ENCODE measurements around the gene FBLN1.

FBLN1 gene

GRCh38 chr22:45580726-45581381, 78.2 kb downstream of the FBLN1 start:
- no peak overlapping the region for H3K4me3 ChIP-seq (ENCODE audit: low read length in 2 of 2)
- peaks cover 0 to 5% of the 10 kb centered on the region in 2 donors for H3K4me1 ChIP-seq (ENCODE audit: control insufficient read depth in 2 of 2, insufficient read depth in 2 of 2, low read length in 2 of 2)
- peaks cover 0 to 8% of the 10 kb centered on the region in 2 donors for H3K27me3 ChIP-seq (ENCODE audit: control insufficient read depth in 2 of 2, insufficient read depth in 2 of 2, low read length in 2 of 2)
- H3K36me3 ChIP-seq (ENCODE audit: control insufficient read depth in 2 of 2, insufficient read depth in 2 of 2, low read length in 2 of 2) = no peaks in the 10 kb centered on the region
- H3K9ac ChIP-seq (ENCODE audit: low read depth in 1 of 2, low read length in 2 of 2) = no peak overlapping the region
- no peak overlapping the region for H3K27ac ChIP-seq (ENCODE audit: low read depth in 2 of 2, low read length in 2 of 2)
- no peaks in the 10 kb centered on the region for H3K9me3 ChIP-seq (ENCODE audit: control insufficient read depth in 2 of 2, low read length in 2 of 2)

DNA sequence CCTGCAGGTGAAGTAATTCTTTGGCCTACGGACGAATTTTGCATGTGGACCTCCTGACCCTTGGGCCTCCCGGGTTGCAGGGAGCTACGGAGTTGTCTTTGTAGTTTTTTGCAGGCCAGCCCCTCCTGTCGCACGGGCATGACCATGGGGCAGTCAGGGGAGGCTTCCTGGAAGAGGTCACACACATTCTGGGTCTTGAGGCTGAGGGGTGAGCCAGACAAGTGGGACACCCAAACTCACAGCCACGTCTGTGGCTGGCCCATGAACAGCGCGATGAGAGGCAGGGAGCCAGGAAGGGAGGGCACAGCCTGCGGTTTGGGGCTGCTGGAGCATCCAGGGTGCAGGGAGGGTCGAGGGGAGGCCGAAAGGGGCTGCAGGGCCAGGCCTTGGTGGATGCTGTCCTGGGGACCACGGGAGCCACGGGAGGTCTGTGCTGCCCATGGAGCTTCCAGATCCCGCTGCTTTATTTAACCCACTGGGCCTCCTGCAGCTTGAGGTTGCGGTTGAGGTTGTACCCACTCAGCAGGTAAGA, 78.9 kb downstream of the FBLN1 start:
- peaks cover 0 to 5% of the 10 kb centered on the region in 2 donors for H3K4me1 ChIP-seq (ENCODE audit: control insufficient read depth in 2 of 2, insufficient read depth in 2 of 2, low read length in 2 of 2)
- no peak overlapping the region for H3K4me3 ChIP-seq (ENCODE audit: low read length in 2 of 2)
- peaks cover 0 to 8% of the 10 kb centered on the region in 2 donors for H3K27me3 ChIP-seq (ENCODE audit: control insufficient read depth in 2 of 2, insufficient read depth in 2 of 2, low read length in 2 of 2)
- H3K9me3 ChIP-seq (ENCODE audit: control insufficient read depth in 2 of 2, low read length in 2 of 2) = no peaks in the 10 kb centered on the region
- H3K9ac ChIP-seq (ENCODE audit: low read depth in 1 of 2, low read length in 2 of 2) = no peak overlapping the region
- H3K36me3 ChIP-seq (ENCODE audit: control insufficient read depth in 2 of 2, insufficient read depth in 2 of 2, low read length in 2 of 2) = no peaks in the 10 kb centered on the region
- H3K27ac ChIP-seq (ENCODE audit: low read depth in 2 of 2, low read length in 2 of 2) = no peak overlapping the region

DNA sequence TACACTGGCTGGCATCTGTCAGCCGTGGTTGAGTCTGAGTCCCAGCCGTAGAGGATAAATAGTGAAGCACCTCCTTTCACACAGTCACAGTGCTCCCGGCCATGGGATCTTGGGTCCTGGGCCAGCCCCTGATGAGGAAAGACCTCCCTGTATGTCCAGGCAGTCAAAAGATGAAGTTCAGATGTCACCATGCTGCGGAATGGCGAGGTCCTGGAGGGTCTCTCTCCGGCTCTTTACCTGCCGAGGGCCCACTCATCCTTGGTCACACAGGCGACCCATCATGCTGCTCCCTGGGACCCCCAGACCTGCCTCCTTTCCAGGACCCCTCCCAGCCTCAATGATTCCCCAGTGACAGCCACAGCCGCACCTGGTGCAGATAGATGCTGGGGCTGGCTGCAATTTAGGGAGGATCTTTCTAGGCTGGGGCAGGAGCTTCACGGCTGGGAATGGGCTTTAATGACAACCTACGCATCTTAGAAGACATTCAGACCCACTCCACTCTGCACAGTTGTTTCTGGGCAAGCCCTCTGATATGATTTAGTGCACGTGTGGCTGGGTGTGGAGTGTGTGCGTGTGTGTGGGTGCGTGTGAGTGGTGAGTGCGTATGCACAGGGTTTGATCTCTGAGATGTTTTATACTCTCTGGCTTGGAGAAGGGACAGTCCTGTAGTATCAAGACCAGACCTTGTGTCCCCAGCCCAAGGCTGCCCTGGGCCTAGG, 79.7 kb downstream of the FBLN1 start:
- Histone ChIP-seq H3K9ac (ENCODE audit: low read depth in 1 of 2, low read length in 2 of 2) (no peak overlapping the region), H3K27me3 (ENCODE audit: control insufficient read depth in 2 of 2, insufficient read depth in 2 of 2, low read length in 2 of 2) (peaks cover 0 to 5% of the 10 kb centered on the region in 2 donors), H3K4me3 (ENCODE audit: low read length in 2 of 2) (no peak overlapping the region), H3K27ac (ENCODE audit: low read depth in 2 of 2, low read length in 2 of 2) (no peak overlapping the region), H3K36me3 (ENCODE audit: control insufficient read depth in 2 of 2, insufficient read depth in 2 of 2, low read length in 2 of 2) (no peaks in the 10 kb centered on the region), H3K9me3 (ENCODE audit: control insufficient read depth in 2 of 2, low read length in 2 of 2) (no peaks in the 10 kb centered on the region), H3K4me1 (ENCODE audit: control insufficient read depth in 2 of 2, insufficient read depth in 2 of 2, low read length in 2 of 2) (peaks cover 0 to 5% of the 10 kb centered on the region in 2 donors)

DNA sequence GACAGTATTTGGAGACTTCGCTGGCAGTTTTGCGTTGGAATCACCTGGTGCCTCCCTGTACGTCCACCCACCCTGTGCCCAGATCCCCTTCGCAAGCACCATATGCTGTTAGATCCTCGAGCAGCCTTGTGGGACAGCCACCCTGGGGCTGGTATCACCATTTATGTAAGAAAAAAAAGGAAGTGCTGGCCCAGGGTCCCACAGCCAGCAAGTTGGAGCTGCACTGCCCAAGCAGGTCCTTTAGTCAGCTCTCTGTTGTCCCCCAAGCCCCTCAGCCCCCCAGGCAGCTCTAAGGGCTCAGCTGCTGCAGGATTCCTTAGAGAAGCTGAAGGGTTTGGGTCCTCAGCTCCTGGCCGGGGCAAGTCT, 80.3 kb downstream of the FBLN1 start:
- Histone ChIP-seq H3K4me1 (ENCODE audit: control insufficient read depth in 2 of 2, insufficient read depth in 2 of 2, low read length in 2 of 2) (peaks cover 0 to 3% of the 10 kb centered on the region in 2 donors), H3K4me3 (ENCODE audit: low read length in 2 of 2) (no peak overlapping the region), H3K9me3 (ENCODE audit: control insufficient read depth in 2 of 2, low read length in 2 of 2) (no peaks in the 10 kb centered on the region), H3K9ac (ENCODE audit: low read depth in 1 of 2, low read length in 2 of 2) (no peak overlapping the region), H3K27ac (ENCODE audit: low read depth in 2 of 2, low read length in 2 of 2) (no peak overlapping the region), H3K27me3 (ENCODE audit: control insufficient read depth in 2 of 2, insufficient read depth in 2 of 2, low read length in 2 of 2) (no peaks in the 10 kb centered on the region), H3K36me3 (ENCODE audit: control insufficient read depth in 2 of 2, insufficient read depth in 2 of 2, low read length in 2 of 2) (no peaks in the 10 kb centered on the region)

- H3K27ac ChIP-seq (ENCODE audit: low read depth in 2 of 2, low read length in 2 of 2) = no peak overlapping the region
- no peaks in the 10 kb centered on the region for H3K36me3 ChIP-seq (ENCODE audit: control insufficient read depth in 2 of 2, insufficient read depth in 2 of 2, low read length in 2 of 2)
- H3K27me3 ChIP-seq (ENCODE audit: control insufficient read depth in 2 of 2, insufficient read depth in 2 of 2, low read length in 2 of 2) = no peaks in the 10 kb centered on the region
- no peak overlapping the region for H3K4me3 ChIP-seq (ENCODE audit: low read length in 2 of 2)
- no peaks in the 10 kb centered on the region for H3K4me1 ChIP-seq (ENCODE audit: control insufficient read depth in 2 of 2, insufficient read depth in 2 of 2, low read length in 2 of 2)
- no peaks in the 10 kb centered on the region for H3K9me3 ChIP-seq (ENCODE audit: control insufficient read depth in 2 of 2, low read length in 2 of 2)
- H3K9ac ChIP-seq (ENCODE audit: low read depth in 1 of 2, low read length in 2 of 2) = no peak overlapping the region
These were observed 80.8 kb downstream of the FBLN1 start for GRCh38 chr22:45583504-45583903.

GRCh38 chr22:45584121-45584570, 81.5 kb downstream of the FBLN1 start:
- H3K4me1 ChIP-seq (ENCODE audit: control insufficient read depth in 2 of 2, insufficient read depth in 2 of 2, low read length in 2 of 2) = no peaks in the 10 kb centered on the region
- H3K27me3 ChIP-seq (ENCODE audit: control insufficient read depth in 2 of 2, insufficient read depth in 2 of 2, low read length in 2 of 2) = no peaks in the 10 kb centered on the region
- no peak overlapping the region for H3K4me3 ChIP-seq (ENCODE audit: low read length in 2 of 2)
- H3K9me3 ChIP-seq (ENCODE audit: control insufficient read depth in 2 of 2, low read length in 2 of 2) = no peaks in the 10 kb centered on the region
- no peak overlapping the region for H3K9ac ChIP-seq (ENCODE audit: low read depth in 1 of 2, low read length in 2 of 2)
- no peaks in the 10 kb centered on the region for H3K36me3 ChIP-seq (ENCODE audit: control insufficient read depth in 2 of 2, insufficient read depth in 2 of 2, low read length in 2 of 2)
- no peak overlapping the region for H3K27ac ChIP-seq (ENCODE audit: low read depth in 2 of 2, low read length in 2 of 2)

DNA sequence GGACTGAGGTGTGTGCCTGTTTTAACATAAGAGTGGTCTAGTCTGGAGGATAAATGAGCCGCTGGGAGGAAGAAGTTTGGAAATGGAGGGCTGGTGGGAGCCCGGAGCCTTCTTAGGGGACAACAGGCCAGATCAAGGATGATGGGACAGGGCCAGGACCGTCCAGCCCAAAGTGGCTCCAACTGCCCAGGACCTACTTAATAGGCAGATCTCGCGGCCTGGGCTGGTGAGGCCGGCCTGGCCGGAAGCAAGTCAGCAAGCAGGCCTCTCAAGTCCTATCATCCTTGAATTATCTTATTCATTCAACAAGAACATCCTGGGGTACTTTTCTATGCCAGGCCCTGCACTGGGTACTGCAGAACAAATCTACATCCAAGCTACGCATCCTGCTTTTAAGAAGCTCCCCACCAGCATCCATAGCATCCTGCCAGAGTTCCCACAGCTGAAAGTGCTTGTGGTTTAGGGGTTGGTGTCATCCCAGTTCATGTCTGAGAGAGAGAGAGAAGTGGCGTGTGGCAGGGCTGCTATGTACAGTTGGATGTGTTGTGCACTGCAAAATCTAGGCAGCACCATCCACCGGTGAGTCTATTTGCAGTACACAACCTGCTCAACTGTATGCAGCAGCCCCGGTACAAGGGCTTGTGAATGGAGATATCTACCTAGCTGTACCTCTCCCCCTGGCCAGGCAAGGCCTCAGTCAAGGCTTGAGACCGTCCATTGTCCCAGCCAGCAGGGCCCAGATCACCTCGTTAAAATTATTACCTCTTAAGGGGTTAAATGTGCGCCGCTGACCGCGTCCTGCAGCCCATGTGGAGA, 82.1 kb downstream of the FBLN1 start:
- Histone ChIP-seq H3K36me3 (ENCODE audit: control insufficient read depth in 2 of 2, insufficient read depth in 2 of 2, low read length in 2 of 2) (no peaks in the 10 kb centered on the region), H3K9ac (ENCODE audit: low read depth in 1 of 2, low read length in 2 of 2) (no peak overlapping the region), H3K27ac (ENCODE audit: low read depth in 2 of 2, low read length in 2 of 2) (no peak overlapping the region), H3K4me1 (ENCODE audit: control insufficient read depth in 2 of 2, insufficient read depth in 2 of 2, low read length in 2 of 2) (no peaks in the 10 kb centered on the region), H3K4me3 (ENCODE audit: low read length in 2 of 2) (no peak overlapping the region), H3K27me3 (ENCODE audit: control insufficient read depth in 2 of 2, insufficient read depth in 2 of 2, low read length in 2 of 2) (no peaks in the 10 kb centered on the region), H3K9me3 (ENCODE audit: control insufficient read depth in 2 of 2, low read length in 2 of 2) (no peaks in the 10 kb centered on the region)

DNA sequence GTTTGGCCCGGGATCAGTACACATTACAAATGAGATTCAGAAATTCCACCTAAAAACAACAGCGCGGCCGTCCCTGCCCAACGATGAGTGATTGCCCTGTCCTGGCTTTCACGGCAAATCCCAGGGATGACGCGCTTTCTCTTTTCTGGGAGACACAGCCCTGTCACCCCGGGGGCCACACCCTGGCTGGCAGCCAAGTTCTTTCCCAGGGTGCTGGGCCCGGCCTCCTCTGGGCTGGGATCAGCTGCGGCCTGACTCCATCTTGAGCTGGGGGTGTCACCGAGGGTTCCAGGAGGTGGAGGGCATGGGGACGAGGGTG, 82.7 kb downstream of the FBLN1 start:
- Histone ChIP-seq H3K27me3 (ENCODE audit: control insufficient read depth in 2 of 2, insufficient read depth in 2 of 2, low read length in 2 of 2) (no peaks in the 10 kb centered on the region), H3K4me1 (ENCODE audit: control insufficient read depth in 2 of 2, insufficient read depth in 2 of 2, low read length in 2 of 2) (no peaks in the 10 kb centered on the region), H3K9ac (ENCODE audit: low read depth in 1 of 2, low read length in 2 of 2) (no peak overlapping the region), H3K4me3 (ENCODE audit: low read length in 2 of 2) (no peak overlapping the region), H3K27ac (ENCODE audit: low read depth in 2 of 2, low read length in 2 of 2) (no peak overlapping the region), H3K36me3 (ENCODE audit: control insufficient read depth in 2 of 2, insufficient read depth in 2 of 2, low read length in 2 of 2) (no peaks in the 10 kb centered on the region), H3K9me3 (ENCODE audit: control insufficient read depth in 2 of 2, low read length in 2 of 2) (no peaks in the 10 kb centered on the region)

DNA sequence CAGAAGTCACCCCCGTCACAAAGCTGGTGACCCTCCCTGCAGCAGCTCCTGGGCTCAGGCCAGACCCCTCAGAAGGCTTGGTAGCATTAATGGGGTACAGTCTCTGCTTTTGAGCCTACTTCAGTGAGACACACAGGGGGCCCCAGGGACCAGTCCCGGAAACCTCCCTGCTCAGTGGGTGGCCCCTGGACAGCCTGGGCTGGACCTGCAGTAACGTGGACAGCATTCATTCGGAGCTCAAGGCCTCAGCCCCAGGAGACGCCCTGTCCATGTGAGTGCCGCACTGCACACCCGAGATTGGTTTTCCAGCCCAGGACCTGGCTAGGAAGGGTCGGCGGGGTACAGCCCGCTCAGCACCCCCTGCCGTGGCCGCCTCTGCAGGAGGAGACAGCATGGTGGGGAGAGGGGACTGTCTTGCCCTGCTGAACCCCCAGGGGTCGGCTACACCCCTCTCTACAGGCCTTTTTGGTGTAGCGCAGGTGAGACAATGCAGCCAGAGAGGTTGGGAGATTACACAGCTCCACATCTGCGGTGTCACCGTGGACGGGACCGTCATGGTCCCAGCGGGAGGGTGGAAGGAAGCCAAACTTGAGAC, 83.4 kb downstream of the FBLN1 start:
- Histone ChIP-seq H3K27ac (ENCODE audit: low read depth in 2 of 2, low read length in 2 of 2) (no peak overlapping the region), H3K9ac (ENCODE audit: low read depth in 1 of 2, low read length in 2 of 2) (no peak overlapping the region), H3K36me3 (ENCODE audit: control insufficient read depth in 2 of 2, insufficient read depth in 2 of 2, low read length in 2 of 2) (no peaks in the 10 kb centered on the region), H3K4me1 (ENCODE audit: control insufficient read depth in 2 of 2, insufficient read depth in 2 of 2, low read length in 2 of 2) (no peaks in the 10 kb centered on the region), H3K4me3 (ENCODE audit: low read length in 2 of 2) (no peak overlapping the region), H3K27me3 (ENCODE audit: control insufficient read depth in 2 of 2, insufficient read depth in 2 of 2, low read length in 2 of 2) (no peaks in the 10 kb centered on the region), H3K9me3 (ENCODE audit: control insufficient read depth in 2 of 2, low read length in 2 of 2) (no peaks in the 10 kb centered on the region)

Data from mucosa of rectum (tissue), 2 donors.